Fibroblast of the aortic adventitia (primary cell): Measurements from ENCODE around the gene ATP2B3. TPM values are rescaled to one million over a fixed set of nuclear protein-coding genes. Genes with fewer than 3 reads are reported as not detected.

Experiments used
- DNase-seq: peaks from one replicate; pipeline ENCODE4 v3.0.0-alpha.2; 2010; ENCODE audit warnings: low read depth
- H3K4me3 ChIP-seq: 2 replicates; pipeline ENCODE4 v1.5.1; 2011; ENCODE audit warnings: low read depth, mild to moderate bottlenecking, control low read depth, low read length, moderate library complexity
- total RNA-seq: library from RNA; depleted of rRNA; stranded (reverse); fragments of >200 nt; gene quantifications from 2 replicates; pipeline ENCODE4 v1.2.3, GENCODE V29; 2012; ENCODE audit warnings: low replicate concordance
- TF ChIP-seq, protein P1 (sequence below): IDR thresholded peaks from 2 replicates; pipeline ENCODE4 v1.5.1; 2011; ENCODE audit warnings: mild to moderate bottlenecking, low read length, control low read depth, inconsistent platforms; ENCODE audit not compliant: insufficient read depth

Gene ATP2B3
- total RNA-seq, 1 donor, result not detected

- no peak overlapping the region for H3K4me3 ChIP-seq
- DNase-seq, result peak; percentile 37
- TF ChIP-seq, protein P1, sequence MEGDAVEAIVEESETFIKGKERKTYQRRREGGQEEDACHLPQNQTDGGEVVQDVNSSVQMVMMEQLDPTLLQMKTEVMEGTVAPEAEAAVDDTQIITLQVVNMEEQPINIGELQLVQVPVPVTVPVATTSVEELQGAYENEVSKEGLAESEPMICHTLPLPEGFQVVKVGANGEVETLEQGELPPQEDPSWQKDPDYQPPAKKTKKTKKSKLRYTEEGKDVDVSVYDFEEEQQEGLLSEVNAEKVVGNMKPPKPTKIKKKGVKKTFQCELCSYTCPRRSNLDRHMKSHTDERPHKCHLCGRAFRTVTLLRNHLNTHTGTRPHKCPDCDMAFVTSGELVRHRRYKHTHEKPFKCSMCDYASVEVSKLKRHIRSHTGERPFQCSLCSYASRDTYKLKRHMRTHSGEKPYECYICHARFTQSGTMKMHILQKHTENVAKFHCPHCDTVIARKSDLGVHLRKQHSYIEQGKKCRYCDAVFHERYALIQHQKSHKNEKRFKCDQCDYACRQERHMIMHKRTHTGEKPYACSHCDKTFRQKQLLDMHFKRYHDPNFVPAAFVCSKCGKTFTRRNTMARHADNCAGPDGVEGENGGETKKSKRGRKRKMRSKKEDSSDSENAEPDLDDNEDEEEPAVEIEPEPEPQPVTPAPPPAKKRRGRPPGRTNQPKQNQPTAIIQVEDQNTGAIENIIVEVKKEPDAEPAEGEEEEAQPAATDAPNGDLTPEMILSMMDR, result no peak
Observed at GRCh38 chrX:153519569-153520286, 2.3 kb downstream of the ATP2B3 start.

GRCh38 chrX:153520287-153520917 is 3.0 kb downstream of the ATP2B3 start:
- TF ChIP-seq, protein P1, result no peak
- no peak for DNase-seq
- no peak overlapping the region for H3K4me3 ChIP-seq

DNA sequence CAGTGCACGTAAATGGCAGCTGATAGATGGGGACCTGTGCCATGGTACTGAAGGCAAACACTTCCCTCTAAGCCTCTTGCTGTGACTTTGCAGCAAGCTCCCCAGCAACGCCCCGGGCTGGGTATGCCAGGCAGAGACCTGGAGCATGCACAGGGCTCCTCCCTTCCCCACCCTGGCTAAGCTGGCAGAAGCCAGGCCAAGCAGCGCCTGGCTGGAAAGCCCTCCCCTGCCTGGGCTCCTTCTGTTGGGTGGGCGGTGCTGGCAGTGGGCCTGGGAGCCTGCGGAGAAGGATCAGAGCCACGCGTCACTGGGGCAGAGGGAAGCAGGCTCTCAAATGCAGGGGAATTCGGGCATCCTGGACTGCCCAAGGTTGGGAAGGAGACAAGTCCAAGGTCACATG is 3.6 kb downstream of the ATP2B3 start:
- peak; percentile 60 for DNase-seq
- TF ChIP-seq, protein P1, result no peak
- H3K4me3 ChIP-seq, result no peak overlapping the region

GRCh38 chrX:153522259-153522658 is 4.8 kb downstream of the ATP2B3 start:
- TF ChIP-seq, protein P1, result no peak
- DNase-seq, result no peak
- no peak overlapping the region for H3K4me3 ChIP-seq

DNA sequence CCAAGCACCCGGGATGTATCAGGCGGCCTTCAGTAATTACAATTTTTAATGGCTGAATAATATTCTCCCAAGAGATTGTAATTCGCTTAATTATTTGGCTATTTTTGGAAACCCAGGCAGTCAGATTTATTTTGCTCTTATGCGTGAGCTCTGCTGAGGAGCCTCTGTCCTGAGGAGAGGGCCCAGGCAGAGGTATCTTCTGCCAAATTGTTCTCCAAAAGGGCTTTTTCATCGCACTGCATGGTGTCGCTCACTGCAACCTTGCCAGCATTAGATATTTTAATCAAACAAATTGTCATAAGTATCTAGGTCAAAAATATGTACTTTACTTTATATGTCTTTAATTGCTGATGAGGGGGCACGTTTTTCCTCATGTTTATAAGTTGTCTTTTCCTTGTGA is 5.8 kb downstream of the ATP2B3 start:
- TF ChIP-seq, protein P1, result no peak
- no peak overlapping the region for H3K4me3 ChIP-seq
- no peak for DNase-seq

GRCh38 chrX:153524234-153524633 is 6.8 kb downstream of the ATP2B3 start:
- no peak for DNase-seq
- TF ChIP-seq, protein P1, result no peak
- no peak overlapping the region for H3K4me3 ChIP-seq

- TF ChIP-seq, protein P1, result no peak
- no peak for DNase-seq
- no peak overlapping the region for H3K4me3 ChIP-seq
Observed at GRCh38 chrX:153525451-153525850, 8.0 kb downstream of the ATP2B3 start.
